GM20431 (cell line): ENCODE data around the gene DCLRE1B.

Experiments used
- in situ Hi-C: fragments of 300-500 bp; cut with MseI, MboI; formaldehyde crosslinking; loops from one replicate; pipeline ENCODE4 v1.15.0; 2020; ENCODE audit warnings: low sequenced_read_pairs; ENCODE audit not compliant: unreplicated experiment

The DCLRE1B gene

DNA sequence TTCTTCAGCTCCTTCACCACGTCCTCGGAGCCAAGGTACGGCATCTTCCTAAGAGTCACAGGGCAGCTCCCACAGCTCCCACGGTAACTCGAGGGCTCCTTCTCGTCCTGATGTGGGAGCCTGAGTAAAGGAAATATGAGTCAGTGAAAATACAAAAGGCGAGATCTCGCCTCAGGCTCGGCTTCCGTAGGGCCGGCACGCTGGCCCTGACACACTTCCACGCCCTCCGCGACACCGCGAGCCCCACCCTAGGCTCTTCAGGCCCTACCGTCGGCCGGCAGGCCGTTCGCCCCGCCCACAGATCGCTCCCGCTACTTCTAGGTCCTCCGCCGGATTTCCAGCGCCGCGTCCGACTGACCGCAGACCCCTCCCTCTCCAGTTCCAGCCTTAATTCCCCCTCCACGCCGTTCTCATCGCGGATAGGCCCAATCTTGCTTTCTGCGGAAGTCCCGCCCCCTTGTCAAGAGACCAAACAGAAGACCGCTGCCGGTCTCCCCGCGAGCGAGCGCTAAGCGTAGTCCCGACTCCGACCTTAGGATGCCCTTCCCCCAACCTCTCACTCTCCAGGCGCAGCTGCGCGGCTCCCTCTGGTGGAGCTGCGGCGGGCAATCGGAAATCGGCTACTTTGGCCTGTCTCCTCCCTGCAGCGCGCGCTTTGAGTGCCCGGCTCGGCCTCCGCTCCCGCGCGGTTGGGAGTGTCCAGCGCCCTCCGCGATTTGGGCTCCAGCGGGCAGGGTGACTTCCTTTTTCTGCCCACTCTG lies at the start of gene DCLRE1B, which contains the start of gene AP4B1:
DCLRE1B (plus strand) TSS at position 653 of the 761 bp plus-strand sequence. CDS start 261 bp downstream, outside the sequence.
AP4B1 (minus strand) TSS at position 126 of the 761 bp plus-strand sequence; CDS start at position 44, 82 bp downstream.
- in situ Hi-C loops: loop anchor here (10.0 kb wide), 1 partner anchor 80 kb away; no protein-coding TSS in a partner anchor

GRCh38 chr1:113855630-113856400 lies 49.3 kb upstream of the DCLRE1B start:
- in situ Hi-C loops: no loop called here

DNA sequence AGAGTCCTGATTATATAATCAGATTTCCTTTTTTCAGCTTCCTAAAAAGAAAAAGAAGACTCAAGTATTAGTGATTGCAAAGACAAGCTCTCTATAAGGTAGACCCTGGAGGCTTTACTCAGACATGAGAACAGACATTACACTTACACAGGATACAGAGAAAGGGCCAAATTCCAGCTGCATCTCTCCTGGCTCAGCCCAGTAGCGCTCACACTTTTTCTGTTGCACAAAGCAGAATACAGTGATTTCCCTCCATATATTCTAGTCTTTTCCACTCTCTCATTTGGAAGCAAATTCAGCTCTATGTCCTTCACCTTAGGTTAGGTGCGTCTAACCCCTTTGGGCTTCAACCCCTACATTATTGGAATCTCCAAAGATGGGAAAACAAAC lies 48.7 kb upstream of the DCLRE1B start:
- in situ Hi-C loops: no loop called here

DNA sequence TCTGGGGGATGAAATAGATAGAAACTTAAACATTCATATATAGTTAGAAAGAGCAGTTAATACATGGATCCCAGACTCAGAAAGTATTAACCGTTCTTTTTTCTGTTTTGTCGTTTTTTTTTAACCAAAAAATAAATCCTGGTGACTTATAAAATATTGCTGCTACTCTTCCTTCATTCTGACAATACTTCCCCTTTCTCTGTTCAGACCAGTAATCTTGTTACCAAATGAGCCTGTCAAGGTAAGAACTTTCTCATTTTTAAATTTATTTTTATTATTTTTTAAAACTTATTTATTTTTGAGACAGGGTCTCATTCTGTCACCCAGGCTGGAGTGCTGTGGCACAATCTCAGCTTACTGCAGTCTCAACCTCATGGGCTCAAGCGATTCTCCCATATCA lies 47.4 kb upstream of the DCLRE1B start:
- in situ Hi-C loops: no loop called here

- in situ Hi-C loops: no loop called here
Observed at GRCh38 chr1:113858418-113858817, 46.7 kb upstream of the DCLRE1B start.

- in situ Hi-C loops: no loop called here
Observed at GRCh38 chr1:113858982-113859381, 46.1 kb upstream of the DCLRE1B start.

DNA sequence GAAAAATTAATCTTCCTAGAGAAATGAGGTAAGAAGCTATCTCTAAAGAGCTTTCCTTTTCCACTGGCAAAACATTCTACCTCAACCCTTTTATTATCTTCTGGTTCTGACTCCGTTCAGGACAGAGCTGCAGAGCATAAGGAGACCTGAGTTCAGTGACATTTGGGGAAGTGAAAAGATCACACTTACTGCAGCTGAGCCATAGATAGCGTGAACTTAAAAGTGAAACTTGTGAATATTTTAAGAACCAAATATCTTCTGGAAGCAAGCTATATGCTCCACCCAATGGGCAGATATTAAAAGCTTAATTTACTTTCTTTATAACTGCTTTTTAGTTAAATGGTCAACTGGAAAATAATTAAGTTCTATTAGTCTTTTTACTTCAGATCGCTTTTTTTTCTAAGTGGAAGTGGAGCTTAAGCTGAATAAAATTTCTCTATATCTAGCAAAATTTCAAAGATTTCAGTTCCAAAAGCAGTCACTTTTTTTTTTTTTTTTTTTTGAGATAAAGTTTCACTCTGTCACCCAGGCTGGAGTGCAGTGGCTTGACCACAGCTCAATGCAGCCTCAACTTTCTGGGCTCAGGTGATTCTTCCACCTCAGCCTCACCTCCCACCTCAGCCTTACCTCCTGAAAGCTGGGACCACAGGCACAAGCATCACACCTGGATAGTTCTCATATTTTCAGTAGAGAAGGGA lies 45.5 kb upstream of the DCLRE1B start:
- in situ Hi-C loops: no loop called here

GRCh38 chr1:113860891-113861290 lies 44.2 kb upstream of the DCLRE1B start:
- in situ Hi-C loops: no loop called here

DNA sequence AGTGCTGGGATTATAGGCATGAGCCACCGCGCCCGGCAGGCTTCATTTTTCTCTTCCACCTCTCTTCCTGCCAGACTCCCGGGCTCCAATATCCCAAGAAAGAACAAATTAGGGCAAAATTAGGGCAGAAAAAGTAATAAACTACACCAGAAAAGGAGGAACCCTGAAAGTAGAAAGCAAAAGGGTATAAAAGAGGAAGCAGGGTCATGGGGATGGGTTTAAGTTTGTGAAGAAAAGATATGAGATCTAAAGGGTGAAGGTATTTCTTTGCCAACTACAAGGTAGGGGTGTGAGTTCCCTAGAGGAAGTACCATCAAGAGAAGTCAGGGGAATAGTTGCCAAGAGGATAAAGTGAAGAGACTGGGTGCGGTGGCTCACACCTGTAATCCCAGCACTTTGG lies 43.5 kb upstream of the DCLRE1B start:
- in situ Hi-C loops: no loop called here

GRCh38 chr1:113868387-113869083 lies 36.6 kb upstream of the DCLRE1B start:
- in situ Hi-C loops: no loop called here

- in situ Hi-C loops: no loop called here
Observed at GRCh38 chr1:113870778-113871177, 34.3 kb upstream of the DCLRE1B start.

- in situ Hi-C loops: no loop called here
Observed at GRCh38 chr1:113871597-113872113, 33.5 kb upstream of the DCLRE1B start, which contains the start of gene PTPN22. Gene PTPN22, minus strand, starts transcription at chr1:113871712.

DNA sequence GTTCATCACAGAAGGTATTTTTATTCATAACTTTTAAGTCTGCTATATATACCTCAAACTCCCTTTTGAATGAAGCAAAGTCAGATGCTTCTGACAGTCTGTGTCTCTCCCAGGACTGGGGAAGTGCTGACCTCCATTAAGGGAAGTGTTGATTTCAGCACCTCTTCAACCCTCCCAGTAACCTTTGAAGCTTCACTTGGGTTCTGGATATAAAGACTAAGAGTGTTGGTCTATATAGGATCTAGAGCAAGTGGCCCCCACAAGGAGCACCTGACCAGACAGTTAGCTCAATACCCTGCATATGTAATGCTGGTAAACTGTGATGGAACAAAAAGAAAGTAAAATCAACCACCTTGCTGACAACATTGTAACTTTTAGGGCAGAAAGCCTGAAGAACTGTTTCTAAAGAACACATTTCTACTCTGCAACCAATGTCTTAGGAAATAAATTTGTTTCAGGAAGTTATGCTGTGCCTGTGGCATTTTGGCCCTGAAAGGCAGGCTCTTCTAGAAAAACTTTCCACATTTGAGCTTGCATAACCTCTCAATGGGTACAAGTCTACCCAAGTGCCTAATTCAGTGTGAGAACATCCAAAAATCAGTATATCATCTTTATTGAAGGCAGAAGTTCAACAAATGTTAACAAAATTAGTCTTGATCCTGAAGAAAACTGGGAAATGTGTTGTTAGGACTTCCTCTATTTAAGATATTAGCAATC lies 32.7 kb upstream of the DCLRE1B start:
- in situ Hi-C loops: no loop called here

DNA sequence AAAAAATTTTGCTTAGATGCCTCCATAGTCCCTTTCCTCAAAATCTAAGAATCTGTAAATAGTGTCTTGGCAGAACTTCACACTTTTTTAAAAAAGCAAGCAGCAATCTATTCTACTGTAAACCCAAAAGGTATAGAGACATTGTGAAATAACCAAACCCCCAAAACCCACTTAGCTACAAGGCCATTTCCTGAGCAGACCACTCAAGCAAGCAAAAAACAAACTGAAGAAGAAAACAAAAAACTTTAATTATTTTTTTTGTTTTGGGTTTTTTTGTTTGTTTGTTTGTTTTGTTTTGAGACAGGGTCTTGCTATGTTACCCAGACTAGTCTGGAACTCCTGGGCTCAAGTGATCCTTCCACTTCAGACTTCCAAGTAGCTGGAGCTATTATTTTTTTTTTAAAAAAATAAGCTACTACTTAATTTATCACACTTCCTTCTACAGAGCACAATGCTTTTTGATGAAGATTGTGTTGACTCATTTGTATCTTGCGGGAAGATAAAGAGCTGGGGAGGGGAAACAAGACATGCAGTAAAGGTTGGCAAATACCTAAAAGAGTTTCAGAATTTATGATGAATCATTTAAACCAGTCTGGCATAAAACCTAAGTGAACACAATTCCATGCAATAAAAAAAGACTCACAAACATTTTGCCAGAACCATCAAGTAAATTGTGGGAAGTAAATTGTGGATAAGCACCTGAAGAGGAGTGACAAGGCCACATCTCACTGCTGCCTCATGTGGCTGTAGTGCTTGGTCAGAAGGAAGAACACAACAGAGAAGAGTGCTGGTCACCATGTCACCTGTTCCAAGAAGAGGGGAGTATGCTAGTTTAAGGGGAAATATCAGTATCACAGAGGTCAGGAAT lies 30.9 kb upstream of the DCLRE1B start:
- in situ Hi-C loops: no loop called here

DNA sequence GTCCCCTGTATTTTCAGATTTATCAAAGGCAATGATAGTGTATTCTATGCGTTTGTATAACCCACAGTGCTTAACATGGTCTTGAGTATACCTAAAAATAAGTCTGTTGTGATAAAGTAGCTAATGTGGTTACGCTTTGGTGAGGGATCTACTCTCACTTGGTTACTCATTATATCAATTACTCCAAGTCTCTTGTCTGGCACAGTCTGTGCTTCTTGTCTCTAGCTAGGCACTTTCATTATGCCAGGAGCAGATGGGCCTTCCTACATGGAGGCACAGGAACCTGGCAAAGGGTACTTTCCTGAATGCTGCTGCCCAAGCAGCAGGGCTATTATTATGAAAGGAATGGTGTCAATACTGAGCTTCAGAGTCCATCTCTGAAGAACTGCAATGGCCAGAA lies 29.4 kb upstream of the DCLRE1B start:
- in situ Hi-C loops: no loop called here

DNA sequence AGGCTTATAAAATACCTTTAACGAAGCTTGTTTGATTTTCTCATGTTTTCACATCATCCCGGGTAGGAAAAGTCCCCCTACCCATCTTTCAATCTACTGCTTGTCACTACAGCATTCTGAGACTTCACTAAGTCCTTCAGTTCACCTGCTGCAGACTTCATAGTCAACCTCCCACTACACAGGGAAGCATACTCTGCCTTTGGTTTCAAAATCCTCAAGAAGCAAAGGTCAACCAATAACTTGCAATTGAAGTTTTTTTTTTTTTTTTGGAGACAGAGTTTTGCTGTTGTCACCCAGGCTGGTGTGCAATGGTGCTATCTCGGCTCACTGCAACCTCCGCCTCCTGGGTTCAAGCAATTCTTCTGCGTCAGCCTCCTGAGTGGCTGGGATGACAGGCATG lies 28.9 kb upstream of the DCLRE1B start:
- in situ Hi-C loops: no loop called here

DNA sequence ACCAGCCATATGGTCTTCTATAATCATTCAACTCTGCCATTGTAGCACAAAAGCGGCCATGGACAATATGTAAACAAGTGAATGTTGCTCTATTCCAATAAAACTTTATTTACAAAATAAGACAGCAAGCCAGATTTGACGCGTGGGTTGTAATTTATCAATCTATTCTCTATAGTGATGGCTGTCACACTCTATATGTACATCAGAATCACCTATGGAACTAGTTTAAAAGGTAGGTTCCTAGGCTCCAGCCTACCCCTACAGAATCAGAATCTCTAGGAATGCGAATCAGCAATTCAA lies 25.4 kb upstream of the DCLRE1B start:
- in situ Hi-C loops: no loop called here

DNA sequence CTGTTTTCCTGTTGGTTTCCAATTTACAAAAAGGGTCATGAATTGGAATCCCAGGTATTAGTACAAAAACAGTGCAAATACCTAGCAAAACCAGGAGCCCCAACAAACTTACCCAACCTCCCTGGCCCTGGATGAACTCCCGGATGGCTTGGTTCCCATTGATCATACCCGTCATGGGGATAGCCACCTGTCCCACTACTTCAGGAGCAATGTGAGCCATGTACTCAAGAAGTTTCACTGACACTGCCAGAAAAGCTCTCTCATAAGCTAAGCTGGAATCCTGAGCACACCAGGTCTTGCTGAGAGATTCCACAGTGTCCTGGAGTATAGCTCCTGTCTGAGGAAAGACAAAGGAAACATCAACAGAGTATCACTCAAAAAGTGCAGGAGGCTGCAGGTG lies 23.5 kb upstream of the DCLRE1B start:
- in situ Hi-C loops: no loop called here
